Mesenchymal stem cell (in vitro differentiated cells and primary cell): ENCODE measurements around the gene CMC1.

Source experiments
- DNase-seq: peaks from one replicate; pipeline ENCODE4 v3.0.0-alpha.2; 2013
- H2AFZ ChIP-seq: one replicate; pipeline ENCODE4 v1.6.1; 2013; ENCODE audit warnings: low read depth, mild to moderate bottlenecking, control low read depth, inconsistent platforms, low read length, moderate library complexity
- H2AK5ac ChIP-seq: 2 replicates; pipeline ENCODE4 v1.6.1; 2013; ENCODE audit warnings: low read length, moderate library complexity, mild to moderate bottlenecking, inconsistent platforms; ENCODE audit not compliant: severe bottlenecking
- H2BK120ac ChIP-seq: one replicate; pipeline ENCODE4 v1.6.1; 2013; ENCODE audit warnings: low read depth, mild to moderate bottlenecking, inconsistent platforms, low read length, moderate library complexity
- H2BK12ac ChIP-seq, 2 experiments: one replicate each; pipeline ENCODE4 v1.6.1; 2013; ENCODE audit warnings: inconsistent platforms in 2 of 2, low read length in 2 of 2, mild to moderate bottlenecking in 2 of 2, moderate library complexity in 2 of 2, control low read depth in 1 of 2
- H2BK15ac ChIP-seq: one replicate; pipeline ENCODE4 v1.6.1; 2013; ENCODE audit warnings: mild to moderate bottlenecking, low read depth, inconsistent platforms; ENCODE audit not compliant: poor library complexity, severe bottlenecking
- H2BK5ac ChIP-seq: 2 replicates; pipeline ENCODE4 v1.6.1; 2013; ENCODE audit warnings: low read depth, mild to moderate bottlenecking, low read length, control low read depth, inconsistent platforms; ENCODE audit not compliant: poor library complexity, severe bottlenecking
- H3K14ac ChIP-seq, 2 experiments: one replicate each; pipeline ENCODE4 v1.6.1; 2013; ENCODE audit warnings: inconsistent platforms in 2 of 2, low read length in 2 of 2, control low read depth in 1 of 2, mild to moderate bottlenecking in 1 of 2, moderate library complexity in 1 of 2
- H3K18ac ChIP-seq, 2 experiments: one replicate each; pipeline ENCODE4 v1.6.1; 2013; ENCODE audit warnings: inconsistent platforms in 2 of 2, low read length in 2 of 2, control low read depth in 1 of 2, low read depth in 1 of 2, mild to moderate bottlenecking in 1 of 2
- H3K23ac ChIP-seq, 2 experiments: one replicate each; pipeline ENCODE4 v1.6.1; 2013; ENCODE audit warnings: inconsistent platforms in 2 of 2, low read length in 2 of 2, mild to moderate bottlenecking in 2 of 2, moderate library complexity in 2 of 2, control low read depth in 1 of 2
- H3K27ac ChIP-seq: 2 replicates; pipeline ENCODE4 v1.5.1; 2013; ENCODE audit warnings: mild to moderate bottlenecking, moderate library complexity, low read length, control low read depth, inconsistent platforms; ENCODE audit not compliant: poor library complexity, severe bottlenecking
- H3K27me3 ChIP-seq, 2 experiments: 2 replicates each; pipeline versions ENCODE4 v1.6.1 to v1.7.0; 2013; ENCODE audit warnings: low read length in 2 of 2, mild to moderate bottlenecking in 2 of 2, moderate library complexity in 2 of 2, control low read depth in 1 of 2, inconsistent platforms in 1 of 2; ENCODE audit not compliant: control insufficient read depth in 1 of 2, insufficient read depth in 1 of 2
- H3K36me3 ChIP-seq, 2 experiments: 2 replicates each; pipeline versions ENCODE4 v1.6.1 to v1.7.0; 2013; ENCODE audit warnings: low read length in 2 of 2, control low read depth in 1 of 2, inconsistent platforms in 1 of 2, low read depth in 1 of 2, mild to moderate bottlenecking in 1 of 2; ENCODE audit not compliant: insufficient read depth in 2 of 2, control insufficient read depth in 1 of 2
- H3K4ac ChIP-seq, 2 experiments: one replicate each; pipeline ENCODE4 v1.6.1; 2013; ENCODE audit warnings: inconsistent platforms in 2 of 2, low read length in 2 of 2, mild to moderate bottlenecking in 2 of 2, moderate library complexity in 2 of 2, control low read depth in 1 of 2, low read depth in 1 of 2
- H3K4me1 ChIP-seq: 2 replicates; pipeline ENCODE4 v1.6.1; 2013; ENCODE audit warnings: low read depth, low read length, control low read depth; ENCODE audit not compliant: control insufficient read depth, insufficient read depth
- H3K4me2 ChIP-seq: 2 replicates; pipeline ENCODE4 v1.6.1; 2013; ENCODE audit warnings: low read length, mild to moderate bottlenecking, inconsistent platforms; ENCODE audit not compliant: poor library complexity, severe bottlenecking
- H3K4me3 ChIP-seq, 2 experiments: 2 replicates each; pipeline versions ENCODE4 v1.5.1 to v1.7.0; 2013; ENCODE audit warnings: low read length in 2 of 2, mild to moderate bottlenecking in 2 of 2, control low read depth in 1 of 2, low read depth in 1 of 2; ENCODE audit not compliant: insufficient read depth in 1 of 2
- H3K79me1 ChIP-seq: replicated peaks from 2 replicates; pipeline ENCODE4 v1.6.1; 2013; ENCODE audit warnings: mild to moderate bottlenecking, control low read depth, low read length, inconsistent platforms; ENCODE audit not compliant: poor library complexity, severe bottlenecking
- H3K9ac ChIP-seq: 2 replicates; pipeline ENCODE4 v1.7.0; 2013; ENCODE audit warnings: mild to moderate bottlenecking, low read length, moderate library complexity
- H3K9me3 ChIP-seq: 2 replicates; pipeline ENCODE4 v1.7.0; 2013; ENCODE audit warnings: mild to moderate bottlenecking, low read length; ENCODE audit not compliant: control insufficient read depth
- H4K8ac ChIP-seq: one replicate; pipeline ENCODE4 v1.6.1; 2013; ENCODE audit warnings: inconsistent platforms, mild to moderate bottlenecking, low read length, moderate library complexity
- H4K91ac ChIP-seq: one replicate; pipeline ENCODE4 v1.6.1; 2013; ENCODE audit warnings: mild to moderate bottlenecking, low read length, inconsistent platforms
- WGBS: methylation state at CpG from one replicate; pipeline ENCODE4 v1.1.7; 2013; ENCODE audit warnings: mixed read lengths; 5-methylcytosine and 5-hydroxymethylcytosine counted together

The CMC1 gene

DNA sequence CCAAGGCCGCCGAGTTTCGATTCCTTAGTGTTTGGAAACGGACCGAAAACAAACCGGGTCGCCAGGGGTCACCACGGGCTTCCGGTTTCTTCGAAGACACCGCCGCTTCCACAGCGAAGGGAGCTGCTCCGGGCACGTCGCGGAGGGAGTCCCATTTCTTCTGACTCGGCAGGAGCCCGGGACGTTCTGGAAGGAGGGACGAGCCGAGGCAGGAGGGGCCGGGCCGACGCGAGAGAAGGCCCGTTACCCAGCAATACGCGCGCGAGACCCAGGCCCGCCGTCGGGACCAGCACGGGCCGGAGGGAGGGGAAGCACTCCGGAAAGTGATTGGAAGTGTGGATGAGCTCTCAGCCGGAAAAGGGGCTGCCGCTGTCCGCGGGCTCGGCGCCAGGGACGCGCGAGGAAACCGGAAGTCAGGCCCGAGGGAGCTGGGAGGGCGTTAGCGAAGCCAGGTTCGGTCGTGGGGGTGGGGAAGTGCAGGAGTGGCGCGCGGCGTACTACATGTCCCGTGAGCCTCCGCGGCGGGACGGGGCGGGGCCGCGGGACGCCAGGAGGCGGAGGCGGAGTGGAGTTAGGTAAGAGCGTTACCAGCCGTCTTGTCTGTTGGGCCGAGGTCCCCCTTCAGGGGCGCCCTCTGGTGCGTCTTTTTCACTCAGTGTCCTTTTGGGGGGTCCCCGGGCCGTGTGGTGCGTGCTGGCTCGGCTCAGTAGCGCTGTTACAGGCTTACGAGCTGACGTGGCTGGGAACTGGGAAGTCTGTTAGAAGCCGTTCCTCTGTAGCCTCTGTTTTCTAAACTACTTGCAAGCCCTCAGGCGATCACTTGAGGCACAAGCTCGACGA is 107.4 kb downstream of the CMC1 start, which contains the start of the genes AZI2 and ZCWPW2:
AZI2 (minus strand) TSS at position 196 of the 840 bp plus-strand sequence. CDS start 8,207 bp downstream, outside the sequence.
ZCWPW2 (plus strand) TSS at position 93 of the 840 bp plus-strand sequence. CDS start 64,348 bp downstream, outside the sequence.
- H2BK12ac ChIP-seq, result peak within 1 kb of the TSS in 1 of 2 experiments; percentile 55
- H2BK5ac ChIP-seq, result peak within 1 kb of the TSS; percentile 95
- H3K9ac ChIP-seq, result peak within 1 kb of the TSS; percentile 100
- H4K8ac ChIP-seq, result peak within 1 kb of the TSS; percentile 99
- no peaks in the 10 kb centered on the region for H3K4me1 ChIP-seq
- under 1% methylated on average over 82 of the region's 83 CpGs for WGBS
- peak; percentile 97 for DNase-seq
- H3K9me3 ChIP-seq, result peaks cover 3% of the 10 kb centered on the region
- H3K79me1 ChIP-seq, result peaks cover 7% of the 10 kb centered on the region
- H3K4me3 ChIP-seq, result peak within 1 kb of the TSS; percentile 83 to 85
- H3K4ac ChIP-seq, result peak within 1 kb of the TSS; percentile 71 to 89
- H2AFZ ChIP-seq, result peak within 1 kb of the TSS; percentile 85
- peak within 1 kb of the TSS; percentile 89 to 98 for H3K18ac ChIP-seq
- peaks cover 0 to 22% of the 10 kb centered on the region in 2 experiments for H3K36me3 ChIP-seq
- no peak within 1 kb of the TSS for H2AK5ac ChIP-seq
- peak within 1 kb of the TSS in 1 of 2 experiments; percentile 31 for H3K23ac ChIP-seq
- peak within 1 kb of the TSS; percentile 100 for H2BK15ac ChIP-seq
- peak within 1 kb of the TSS; percentile 86 for H2BK120ac ChIP-seq
- peak within 1 kb of the TSS; percentile 17 to 96 for H3K14ac ChIP-seq
- H3K27ac ChIP-seq, result peak within 1 kb of the TSS; percentile 96
- no peaks in the 10 kb centered on the region for H3K27me3 ChIP-seq
- peak within 1 kb of the TSS; percentile 100 for H4K91ac ChIP-seq
- H3K4me2 ChIP-seq, result peak within 1 kb of the TSS; percentile 79

DNA sequence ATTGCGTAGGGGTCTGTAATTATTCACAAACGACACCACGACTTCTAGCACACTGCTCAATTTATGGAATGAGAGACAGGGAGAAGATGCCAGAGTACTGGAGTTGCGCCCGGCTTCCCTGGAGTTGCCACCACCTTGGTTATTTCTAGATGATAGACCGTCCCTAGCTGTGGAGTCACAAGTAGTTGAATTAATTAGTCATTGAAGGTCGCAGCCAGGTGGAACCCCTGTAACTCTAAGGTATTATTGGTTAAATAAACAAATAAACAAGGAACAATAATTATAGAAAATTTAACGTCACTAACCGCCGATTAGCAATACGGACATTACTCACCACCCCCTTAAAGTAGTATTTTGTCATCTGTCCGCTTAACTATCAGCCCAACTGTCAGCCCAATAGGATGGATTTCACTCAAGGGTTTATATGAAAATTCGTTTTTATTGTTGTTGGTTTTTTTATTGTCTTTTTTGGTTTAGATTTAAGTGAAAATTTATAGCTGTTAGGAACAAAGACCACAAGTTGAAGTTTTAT is 108.1 kb downstream of the CMC1 start:
- H2BK15ac ChIP-seq, result no peak overlapping the region
- H4K91ac ChIP-seq, result no peak overlapping the region
- 31% methylated on average over 12 of the region's 13 CpGs for WGBS
- H4K8ac ChIP-seq, result peak overlapping the region; percentile 90
- H3K27me3 ChIP-seq, result no peaks in the 10 kb centered on the region
- no peak overlapping the region for H2AK5ac ChIP-seq
- peak overlapping the region in 1 of 2 experiments; percentile 87 for H3K4ac ChIP-seq
- no peak overlapping the region for H3K23ac ChIP-seq
- peak overlapping the region; percentile 79 for H3K4me2 ChIP-seq
- H2BK12ac ChIP-seq, result no peak overlapping the region
- H2BK120ac ChIP-seq, result no peak overlapping the region
- peaks cover 3% of the 10 kb centered on the region for H3K9me3 ChIP-seq
- H3K79me1 ChIP-seq, result peaks cover 7% of the 10 kb centered on the region
- H3K14ac ChIP-seq, result no peak overlapping the region
- H3K27ac ChIP-seq, result peak overlapping the region; percentile 89
- H3K9ac ChIP-seq, result peak overlapping the region; percentile 100
- H2BK5ac ChIP-seq, result no peak overlapping the region
- H3K4me3 ChIP-seq, result peak overlapping the region; percentile 83 to 85
- DNase-seq, result no peak
- H2AFZ ChIP-seq, result peak overlapping the region; percentile 85
- peaks cover 0 to 24% of the 10 kb centered on the region in 2 experiments for H3K36me3 ChIP-seq
- H3K18ac ChIP-seq, result peak overlapping the region; percentile 60 to 78
- H3K4me1 ChIP-seq, result no peaks in the 10 kb centered on the region
